Fibroblast of mammary gland (primary cell): Measurements from ENCODE around the gene INPP4B.

Experiments
- DNase-seq: peaks from one replicate; pipeline ENCODE4 v3.0.0-alpha.2; 2010; ENCODE audit warnings: low read depth
- H3K4me3 ChIP-seq: 2 replicates; pipeline ENCODE4 v1.5.1; 2011; ENCODE audit warnings: low read depth, mild to moderate bottlenecking, low read length, moderate library complexity; ENCODE audit not compliant: control insufficient read depth
- CTCF ChIP-seq: conservative IDR thresholded peaks from 2 replicates; pipeline ENCODE4 v1.5.1; 2011; ENCODE audit warnings: low read depth, low read length, inconsistent platforms; ENCODE audit not compliant: control insufficient read depth, insufficient read depth

INPP4B gene

GRCh38 chr4:142778900-142779299 is 67.2 kb downstream of the INPP4B start:
- no peak overlapping the region for H3K4me3 ChIP-seq
- no peak for TF ChIP-seq CTCF
- peak; percentile 18 for DNase-seq

- peak; percentile 62 for DNase-seq
- no peak for TF ChIP-seq CTCF
- H3K4me3 ChIP-seq = no peak overlapping the region
Observed at GRCh38 chr4:142778430-142778829, 67.7 kb downstream of the INPP4B start.

GRCh38 chr4:142777045-142777743 is 68.9 kb downstream of the INPP4B start:
- TF ChIP-seq CTCF = no peak
- DNase-seq = peak; percentile 3

GRCh38 chr4:142776026-142776425 is 70.1 kb downstream of the INPP4B start:
- no peak for DNase-seq
- no peak for TF ChIP-seq CTCF
- no peak overlapping the region for H3K4me3 ChIP-seq

More at GRCh38 chr4:142777045-142777743, 68.9 kb downstream of the INPP4B start:
- H3K4me3 ChIP-seq = no peak overlapping the region

GRCh38 chr4:142773505-142773904 is 72.6 kb downstream of the INPP4B start:
- no peak overlapping the region for H3K4me3 ChIP-seq
- DNase-seq = no peak
- TF ChIP-seq CTCF = no peak

GRCh38 chr4:142762280-142762679 is 83.8 kb downstream of the INPP4B start:
- TF ChIP-seq CTCF = no peak
- no peak for DNase-seq
- H3K4me3 ChIP-seq = no peak overlapping the region
